GM21529 (cell line): ENCODE data around the gene CLEC4M.
"Not testable (repeated sequence)": the region's sequence is repeated elsewhere in the genome, so short reads cannot be mapped to it uniquely, and the experiment has no call there.

Experiments used
- ATAC-seq: cut with Tn5 transposase; IDR thresholded peaks from one replicate; pipeline ENCODE4 v1.9.1; 2021; ENCODE audit not compliant: unreplicated experiment

CLEC4M gene

GRCh38 chr19:7772752-7773291 is 9.8 kb downstream of the CLEC4M start:
- ATAC-seq: no peak

GRCh38 chr19:7773841-7774240 is 10.8 kb downstream of the CLEC4M start:
- no peak for ATAC-seq

GRCh38 chr19:7775761-7776160 is 12.7 kb downstream of the CLEC4M start:
- no peak for ATAC-seq

GRCh38 chr19:7778081-7778480 is 15.0 kb downstream of the CLEC4M start:
- ATAC-seq: no peak

GRCh38 chr19:7779631-7780486 is 16.8 kb downstream of the CLEC4M start:
- ATAC-seq: no peak

- no peak for ATAC-seq
Measured at GRCh38 chr19:7781157-7781556, 18.1 kb downstream of the CLEC4M start.

GRCh38 chr19:7783991-7784423 is 21.0 kb downstream of the CLEC4M start:
- ATAC-seq: no peak

GRCh38 chr19:7784856-7785255 is 21.8 kb downstream of the CLEC4M start:
- ATAC-seq: no peak

- no peak for ATAC-seq
Measured at GRCh38 chr19:7787141-7787540, 24.1 kb downstream of the CLEC4M start.

- ATAC-seq: no peak
Measured at GRCh38 chr19:7787602-7788177, 24.6 kb downstream of the CLEC4M start.

- ATAC-seq: no peak
Measured at GRCh38 chr19:7788178-7788932, 25.3 kb downstream of the CLEC4M start.

- ATAC-seq: no peak
Measured at GRCh38 chr19:7788933-7789323, 25.9 kb downstream of the CLEC4M start.

GRCh38 chr19:7789447-7789846 is 26.4 kb downstream of the CLEC4M start:
- ATAC-seq: no peak

GRCh38 chr19:7790416-7790815 is 27.4 kb downstream of the CLEC4M start:
- no peak for ATAC-seq

- ATAC-seq: no peak
Measured at GRCh38 chr19:7792281-7792680, 29.2 kb downstream of the CLEC4M start.

GRCh38 chr19:7792701-7793100 is 29.7 kb downstream of the CLEC4M start:
- ATAC-seq: not testable (repeated sequence)

GRCh38 chr19:7793493-7793892 is 30.4 kb downstream of the CLEC4M start:
- no peak for ATAC-seq

- no peak for ATAC-seq
Measured at GRCh38 chr19:7795555-7796161, 32.6 kb downstream of the CLEC4M start.

GRCh38 chr19:7799640-7800355 is 36.8 kb downstream of the CLEC4M start:
- no peak for ATAC-seq

GRCh38 chr19:7801020-7801570 is 38.1 kb downstream of the CLEC4M start:
- ATAC-seq: no peak
